IPS DF 4.7 (cell line): ENCODE results near the gene MYOG.

ENCODE experiments used
- DNase-seq: peaks from one replicate; pipeline ENCODE4 v3.0.0-alpha.2; 2013; ENCODE audit warnings: low spot score; ENCODE audit errors: extremely low read depth

The MYOG gene

DNA sequence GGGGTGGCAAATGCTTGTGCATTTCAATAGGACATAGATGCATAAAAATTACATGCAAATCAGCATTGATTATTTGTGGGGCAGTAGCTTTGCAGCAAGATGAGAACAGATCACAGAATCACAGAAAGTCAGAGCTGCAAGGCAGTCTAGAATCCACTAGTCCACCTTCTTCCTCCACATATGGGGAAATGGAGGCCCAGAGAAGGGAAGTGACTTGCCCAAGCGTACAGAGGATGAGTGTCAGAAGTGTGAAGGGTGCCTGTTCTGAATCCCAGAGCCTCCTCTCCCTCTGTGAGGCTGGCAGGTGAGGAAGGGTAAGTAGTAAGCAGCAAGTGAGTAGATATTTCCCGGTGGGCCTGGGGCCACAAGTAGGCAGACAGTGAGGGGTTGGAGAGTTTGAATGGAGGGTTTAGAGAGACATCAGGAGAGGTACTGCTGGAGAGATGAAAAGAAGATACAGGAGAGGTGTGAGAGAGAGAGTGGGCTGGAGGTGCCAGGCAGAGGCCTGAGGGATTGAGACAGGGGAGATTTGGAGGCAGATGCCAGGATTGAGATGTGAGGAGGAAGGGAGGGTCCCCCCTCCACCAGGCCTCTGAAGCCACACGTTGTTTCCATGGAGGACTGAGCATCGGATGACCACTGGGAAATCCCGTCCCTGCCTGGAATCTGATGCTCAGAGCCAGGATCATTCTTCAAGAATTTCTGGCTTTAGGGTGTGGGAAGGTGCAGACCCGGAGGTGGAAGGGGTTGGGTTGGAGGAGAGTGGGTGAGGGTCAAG, 4.8 kb upstream of the MYOG start:
- no peak for DNase-seq

DNA sequence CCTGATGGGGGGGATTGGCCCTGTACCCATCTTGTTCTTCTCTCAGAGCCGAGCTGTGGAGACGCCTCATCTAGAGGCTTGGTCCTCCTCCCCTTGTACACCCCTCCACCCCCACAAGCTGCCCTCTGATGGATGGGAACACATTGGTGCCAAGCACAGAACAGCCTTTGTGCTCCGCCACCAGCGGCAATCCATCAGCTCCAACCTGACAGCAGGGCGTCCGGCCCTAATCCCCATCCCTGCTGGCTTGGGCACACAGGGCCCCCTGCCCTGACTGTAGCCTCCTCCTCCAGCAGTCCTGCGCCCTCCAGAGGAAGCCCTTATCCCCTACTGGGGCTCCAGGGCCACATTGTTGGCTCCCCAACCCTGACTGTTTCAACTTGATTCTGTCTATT, 3.8 kb upstream of the MYOG start:
- DNase-seq: no peak

DNA sequence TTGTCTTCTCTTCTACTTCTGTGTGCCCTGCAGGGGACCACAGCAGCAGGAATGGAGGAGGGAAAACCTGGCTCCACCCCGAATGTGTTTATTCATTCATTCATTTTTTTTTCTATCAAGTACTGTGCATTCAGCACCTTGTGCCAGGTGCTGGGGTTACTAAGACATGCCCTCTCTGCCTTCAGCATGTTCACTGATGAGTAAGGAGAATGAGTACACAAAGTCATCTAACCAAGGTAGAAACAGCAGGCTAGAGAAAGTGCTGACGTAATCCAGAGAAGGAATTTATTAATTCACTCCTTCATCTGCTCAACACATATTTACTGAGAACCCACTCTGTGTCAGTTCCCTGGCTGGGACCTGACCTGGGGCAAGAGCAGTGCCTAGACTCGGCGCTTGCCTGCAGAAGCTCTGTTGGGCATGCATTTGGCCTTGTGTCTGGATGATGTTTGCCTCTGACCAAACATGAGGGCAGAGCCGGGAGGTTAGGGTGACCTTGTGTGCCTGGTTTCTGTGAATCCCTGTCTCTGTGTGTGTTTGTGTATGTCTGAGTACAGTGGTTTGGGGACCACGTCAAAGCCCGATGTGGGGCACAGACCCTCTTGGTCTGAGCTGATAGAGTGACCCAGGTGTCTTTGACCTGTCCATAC, 3.3 kb upstream of the MYOG start:
- no peak for DNase-seq

DNA sequence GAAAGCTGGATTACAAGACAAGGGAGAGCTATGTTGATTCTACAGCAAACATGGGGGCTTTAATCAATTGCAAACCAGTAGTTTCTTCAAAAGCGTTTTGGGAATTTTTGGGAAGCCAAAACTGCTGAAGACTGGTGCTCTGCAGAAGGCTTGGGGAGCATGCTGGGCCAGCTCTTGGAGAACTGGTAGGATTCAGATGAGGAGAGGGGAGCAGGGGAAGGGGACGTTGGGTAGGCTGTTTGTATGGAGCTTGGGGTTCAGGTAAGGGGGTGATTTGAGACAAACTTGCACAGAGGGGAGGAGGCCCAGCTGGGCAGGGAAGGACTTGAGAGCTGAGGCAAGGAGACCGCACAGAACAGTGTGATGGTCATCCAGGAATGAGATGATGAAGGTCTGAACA, 2.6 kb upstream of the MYOG start:
- no peak for DNase-seq

DNA sequence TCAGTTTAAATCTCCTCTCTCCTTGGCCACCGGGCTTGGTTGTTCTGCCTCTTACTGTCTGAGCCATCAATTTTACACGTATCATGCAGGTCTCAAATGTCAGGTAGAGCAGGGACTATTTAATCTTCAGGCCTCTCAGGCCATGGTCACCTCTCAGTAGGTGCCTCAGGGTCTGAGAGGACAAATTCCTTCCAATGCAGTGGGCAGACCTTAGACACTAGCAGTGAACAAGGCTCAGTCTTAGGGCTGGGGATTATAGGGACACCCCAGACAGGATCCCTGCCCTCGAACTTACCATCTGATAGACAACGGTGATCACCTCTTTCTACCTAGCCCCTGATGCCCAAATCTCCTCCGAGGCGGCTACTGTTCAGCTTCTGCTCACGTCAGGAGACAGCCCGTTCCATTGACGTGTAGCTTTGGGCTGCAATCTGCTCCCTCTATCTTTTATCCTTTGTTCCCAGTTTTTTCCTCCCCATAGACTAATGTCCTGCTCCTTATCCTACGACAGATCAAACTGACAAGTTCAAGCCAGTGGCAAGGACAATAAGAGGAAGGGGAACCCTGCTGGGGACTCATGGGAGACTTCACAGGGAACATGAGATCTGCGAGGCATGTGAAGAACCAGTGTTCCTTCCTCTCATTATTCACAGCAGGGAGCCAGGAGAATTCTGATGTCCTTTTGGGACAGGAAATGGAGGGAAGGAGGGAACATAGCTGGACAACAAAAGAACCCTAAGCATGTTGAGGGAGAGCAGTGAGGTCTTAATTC, 1.4 kb upstream of the MYOG start:
- no peak for DNase-seq

DNA sequence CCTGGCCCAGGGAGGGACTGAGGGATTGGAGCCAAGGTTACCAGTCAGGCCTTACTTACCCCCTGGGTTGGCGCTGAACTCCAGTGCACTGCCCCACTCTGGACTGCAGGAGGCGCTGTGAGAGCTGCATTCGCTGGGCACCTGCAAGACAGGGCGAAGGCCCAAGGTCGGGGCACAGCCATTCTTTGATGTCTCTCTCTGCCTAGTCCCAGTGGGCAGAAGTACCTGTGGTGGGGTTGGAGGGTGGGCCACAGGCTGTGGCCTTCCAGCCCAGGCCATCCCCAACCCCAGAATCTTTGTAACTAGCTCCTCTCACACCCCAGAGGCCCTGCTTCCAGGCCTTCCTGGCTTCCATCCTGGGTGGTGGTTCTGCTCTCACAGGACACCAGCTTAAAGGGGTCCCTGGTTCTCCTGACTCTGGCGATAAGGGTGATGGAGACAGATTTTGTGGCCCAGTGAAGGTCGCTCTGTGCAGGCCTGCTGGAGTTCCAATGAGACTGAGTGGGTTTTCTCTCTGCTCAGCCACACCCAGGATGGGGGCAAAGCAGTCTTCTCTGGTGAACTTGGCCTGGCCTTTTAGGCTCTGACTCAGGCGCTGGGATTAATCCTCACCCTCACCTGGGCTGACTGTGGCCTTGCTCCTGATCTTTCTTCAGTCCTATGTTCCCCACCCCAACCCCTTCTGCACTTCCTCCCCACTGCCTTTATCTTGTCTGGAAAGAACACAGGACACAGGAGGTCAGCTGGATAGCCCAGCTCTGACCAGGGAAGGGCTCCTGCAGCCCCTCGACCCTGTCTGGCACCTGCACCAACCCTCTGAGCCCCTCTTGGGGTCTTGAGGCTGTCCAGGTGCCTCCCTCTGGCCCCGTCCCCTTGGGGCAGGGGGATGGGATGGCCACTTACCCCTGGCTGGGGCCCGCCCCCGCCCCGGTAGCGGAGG, 954 bp downstream of the MYOG start:
- DNase-seq: no peak

DNA sequence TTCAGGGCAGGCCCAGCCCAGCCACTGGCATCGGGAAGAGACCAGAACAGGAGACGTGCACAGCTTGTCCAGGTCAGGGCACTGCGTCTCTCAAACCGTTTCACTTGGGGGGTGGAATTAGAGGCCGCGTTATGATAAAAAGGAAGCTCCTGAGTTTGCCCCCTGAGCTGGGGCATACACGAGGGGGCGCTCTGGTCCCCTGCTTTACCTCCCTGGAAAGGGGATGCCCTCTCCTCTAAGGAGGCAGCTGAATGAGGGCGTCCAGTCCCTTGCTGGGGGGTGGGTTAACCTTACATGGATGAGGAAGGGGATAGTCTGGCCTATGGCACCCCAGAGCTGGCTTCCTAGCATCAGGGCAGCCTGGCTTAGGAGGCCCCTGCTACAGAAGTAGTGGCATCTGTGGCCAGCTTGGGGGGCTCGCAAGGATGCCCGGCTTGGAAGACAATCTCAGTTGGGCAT, 2.3 kb downstream of the MYOG start:
- no peak for DNase-seq

DNA sequence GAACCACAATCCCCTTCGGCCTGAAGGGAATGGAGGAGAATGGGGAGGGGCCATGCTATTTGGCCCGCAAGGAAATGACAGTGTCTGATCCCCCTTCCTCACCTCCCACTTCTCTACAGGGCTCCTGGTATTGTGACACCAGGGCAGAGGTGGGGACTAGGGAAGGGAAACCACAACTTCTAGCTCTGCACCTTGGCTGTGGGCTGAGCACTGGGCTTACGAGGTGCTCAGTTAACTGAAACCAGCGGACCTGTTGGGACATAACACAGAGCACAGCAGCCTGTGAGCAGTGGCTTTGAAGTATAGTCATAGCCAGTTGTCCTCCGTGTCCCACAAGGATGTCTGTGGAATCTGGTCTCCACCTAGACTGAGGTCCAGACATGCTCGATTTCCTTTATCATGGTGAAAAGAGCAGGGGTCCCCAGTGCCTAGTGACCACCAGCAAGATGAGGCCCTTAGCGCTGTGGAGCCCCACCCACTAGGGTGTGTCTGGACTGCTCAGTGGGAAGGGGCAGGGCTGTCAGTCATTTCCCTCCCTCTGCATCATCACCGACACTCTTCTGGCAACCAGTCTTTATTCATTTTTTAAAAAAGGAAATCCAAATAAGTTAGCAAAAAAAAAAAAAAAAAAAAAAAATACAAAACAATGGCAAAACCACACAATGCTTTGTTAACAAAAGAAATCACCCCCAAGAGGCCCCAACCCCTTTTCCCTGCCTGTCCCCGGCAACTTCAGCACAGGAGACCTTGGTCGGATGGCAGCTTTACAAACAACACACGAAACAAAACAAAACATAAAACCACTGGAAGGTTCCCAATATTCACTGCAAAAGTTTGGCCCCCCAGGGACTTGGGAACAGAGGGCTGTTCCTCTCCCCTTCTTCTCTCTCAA, 3.0 kb downstream of the MYOG start:
- no peak for DNase-seq

DNA sequence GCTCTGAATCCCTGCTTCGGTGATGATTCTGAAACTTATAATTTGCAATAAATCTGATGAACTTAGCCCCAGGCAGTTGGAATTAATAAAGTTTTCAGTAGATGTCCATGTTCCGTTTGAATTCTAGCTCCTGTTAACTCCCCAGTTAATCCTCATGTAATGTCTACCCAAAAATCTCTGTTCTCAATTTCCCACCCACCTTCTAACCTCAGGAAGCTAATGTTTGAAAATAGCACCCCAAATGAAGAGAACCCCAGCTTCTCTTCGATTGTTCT, 3.6 kb downstream of the MYOG start:
- DNase-seq: no peak

DNA sequence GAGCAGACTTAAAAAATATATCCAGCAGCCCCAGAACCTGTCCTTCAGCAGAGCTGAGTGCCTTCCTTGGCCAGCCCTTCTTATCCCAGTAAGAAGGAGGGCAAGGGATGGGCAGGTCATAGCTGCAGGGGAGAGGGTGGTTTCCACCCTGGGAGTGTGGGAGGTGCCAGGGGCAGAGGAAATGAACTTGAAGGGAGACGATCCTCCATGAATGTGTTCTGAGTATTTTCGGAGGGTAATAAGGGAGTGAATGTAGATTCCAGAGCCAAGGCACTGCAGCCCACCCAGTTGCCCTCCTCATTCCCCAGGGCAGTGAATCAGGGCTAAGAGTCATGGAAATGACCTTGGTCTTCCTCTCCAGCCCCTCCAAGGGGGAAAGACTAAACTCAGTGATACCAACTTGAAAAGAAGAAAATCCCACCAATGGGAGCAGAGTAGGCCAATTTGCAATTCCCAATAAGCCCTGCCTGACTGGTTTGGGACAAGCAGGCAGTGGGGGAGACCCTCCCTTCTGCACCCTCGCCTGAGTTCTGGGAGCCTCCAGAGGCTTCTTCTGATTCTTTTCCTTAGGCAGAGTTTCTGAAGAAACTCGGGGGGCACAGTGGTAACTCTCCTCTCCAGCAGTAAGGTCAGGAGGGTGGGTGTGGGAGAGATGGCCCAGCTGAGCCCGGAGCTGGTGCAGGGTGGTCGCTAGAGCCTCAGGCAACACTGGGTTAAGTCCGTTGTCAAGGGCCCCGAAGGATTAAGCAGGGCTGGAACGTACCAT, 4.2 kb downstream of the MYOG start:
- DNase-seq: no peak

DNA sequence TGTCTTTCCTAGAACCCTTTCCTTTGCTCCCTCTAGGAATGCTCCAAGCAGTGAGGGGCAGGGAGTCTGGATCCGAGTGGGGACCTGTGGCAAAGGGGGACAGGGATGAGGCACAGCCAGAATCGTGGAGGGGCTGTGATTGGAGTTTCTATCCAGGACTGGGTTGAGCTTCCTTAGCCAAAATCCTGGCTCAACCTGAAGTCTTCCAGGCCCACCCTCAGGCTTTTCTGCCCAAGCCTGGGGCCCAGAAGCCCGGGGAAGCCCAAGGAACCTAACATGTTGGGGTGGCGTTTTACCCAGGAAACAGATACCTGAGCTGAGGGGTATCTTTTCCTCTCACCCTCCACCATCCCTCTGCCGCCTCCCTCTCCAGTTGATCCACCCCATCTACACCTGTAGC, 5.4 kb downstream of the MYOG start:
- no peak for DNase-seq

DNA sequence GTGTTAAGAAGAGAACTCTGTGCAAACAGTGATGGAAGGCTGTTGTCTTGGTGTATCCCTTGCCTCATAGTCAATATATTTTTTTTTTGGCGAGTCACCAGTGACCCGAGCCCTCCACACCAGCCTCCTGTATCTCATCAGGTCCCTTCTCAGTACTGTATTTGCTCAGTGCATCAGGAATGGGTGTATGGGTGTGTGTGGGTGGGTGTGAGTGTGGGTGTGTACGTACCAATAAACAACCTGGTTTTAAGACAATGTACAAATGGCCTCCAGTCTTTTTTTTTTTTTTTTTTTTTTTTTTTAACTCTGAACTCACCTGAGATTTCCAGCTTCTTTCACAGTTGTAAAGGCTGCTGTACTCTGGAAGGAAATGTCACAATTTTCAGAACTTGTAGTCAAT, 7.3 kb downstream of the MYOG start:
- DNase-seq: no peak

DNA sequence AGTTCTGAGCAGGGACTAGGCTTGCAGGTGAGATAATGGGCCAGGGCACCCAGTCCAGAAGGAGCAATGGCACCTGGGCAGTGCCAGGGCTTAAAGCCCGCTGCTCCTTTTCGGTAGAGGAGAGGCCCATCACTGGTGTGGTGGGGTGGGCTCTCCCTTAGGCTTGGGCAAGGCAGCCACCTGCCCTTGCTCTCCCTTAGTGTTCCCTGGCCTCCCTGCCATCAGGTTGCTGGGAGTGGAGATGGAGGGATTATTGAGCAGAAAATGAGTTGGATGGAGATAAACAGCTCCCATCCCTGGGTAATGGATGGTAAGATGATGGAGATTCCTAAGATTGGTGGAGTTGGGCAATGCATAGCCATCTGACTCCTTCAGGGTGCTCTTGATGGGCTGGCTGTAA, 7.9 kb downstream of the MYOG start:
- no peak for DNase-seq

DNA sequence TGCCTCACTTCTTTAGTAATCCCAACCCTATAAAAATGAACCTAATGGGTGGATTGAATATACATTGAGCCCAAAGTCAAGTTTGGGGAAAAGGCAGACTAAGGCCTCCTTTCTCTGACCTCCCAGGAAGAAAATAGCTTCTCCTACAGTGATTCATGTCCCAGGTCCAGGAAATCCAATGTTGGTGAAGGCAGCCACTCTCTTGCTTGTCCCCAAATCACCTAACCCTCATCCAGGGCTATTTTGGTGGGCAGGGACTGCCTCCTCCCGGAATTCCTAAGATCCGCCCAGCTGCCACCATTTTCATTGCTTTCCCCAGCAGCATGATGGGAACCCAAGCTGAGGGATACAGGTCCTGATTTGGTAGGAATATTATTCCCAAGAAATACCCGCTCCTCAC, 8.4 kb downstream of the MYOG start:
- DNase-seq: no peak

DNA sequence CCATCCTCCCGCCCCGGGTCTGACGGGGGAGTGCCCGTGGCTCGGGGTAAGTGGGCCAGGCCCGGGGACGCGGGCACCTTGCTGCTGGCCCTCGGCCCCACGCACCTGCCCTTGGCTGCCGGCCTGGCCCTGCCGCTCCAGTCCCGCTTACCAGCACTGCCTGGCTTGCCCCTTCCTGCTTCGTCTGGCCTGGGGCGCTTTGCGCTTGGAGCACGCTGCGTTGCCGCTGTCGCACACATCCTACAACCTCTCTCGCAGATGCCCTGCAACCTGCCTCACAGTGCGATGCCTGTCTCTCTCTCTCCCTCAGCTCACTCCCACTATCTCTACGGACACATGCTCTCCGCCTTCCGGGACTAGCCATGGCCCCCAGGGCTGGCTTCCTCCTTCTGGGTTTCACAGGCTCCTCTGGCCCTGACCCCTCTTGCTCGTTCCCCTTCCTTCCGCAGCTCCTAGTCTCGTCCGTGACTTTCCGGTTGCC, 9.7 kb downstream of the MYOG start:
- no peak for DNase-seq

DNA sequence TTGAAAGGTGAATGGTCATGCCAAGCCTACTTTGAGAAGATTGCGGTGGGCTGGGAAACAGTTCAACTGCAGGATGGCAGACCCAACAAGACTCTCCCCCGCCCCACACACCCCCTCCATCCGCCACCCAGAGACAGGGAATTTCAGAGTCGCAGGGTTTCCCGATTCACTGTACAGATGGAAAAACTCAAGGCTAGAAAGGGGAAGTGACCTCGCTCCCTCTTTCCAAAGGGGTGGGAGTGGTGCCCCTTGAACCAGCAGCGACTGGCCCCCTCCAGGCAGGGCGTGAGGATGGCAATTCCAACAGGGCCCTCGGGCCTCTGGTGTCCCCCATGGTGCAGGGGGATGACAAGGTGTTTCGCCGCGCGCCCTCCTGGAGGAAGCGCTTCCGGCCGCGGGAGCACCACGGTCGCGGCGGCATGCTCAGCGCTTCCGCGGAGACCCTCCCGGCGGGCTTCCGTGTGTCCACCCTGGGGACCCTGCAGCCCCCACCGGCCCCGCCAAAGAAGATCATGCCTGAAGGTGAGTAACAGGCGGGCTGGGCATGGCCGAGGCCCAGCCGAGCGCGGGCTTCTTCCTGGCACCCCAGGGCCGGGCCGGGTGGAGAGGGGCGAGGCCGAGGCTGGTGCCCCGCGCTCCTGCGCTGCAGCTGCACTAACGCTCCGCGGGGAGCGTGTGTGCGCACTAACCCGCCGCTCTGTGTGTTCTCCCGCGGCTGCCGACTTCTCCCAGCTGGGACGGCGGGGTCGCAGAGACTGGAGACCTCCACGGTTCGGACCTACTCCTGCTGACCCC, 10.4 kb downstream of the MYOG start:
- DNase-seq: no peak

DNA sequence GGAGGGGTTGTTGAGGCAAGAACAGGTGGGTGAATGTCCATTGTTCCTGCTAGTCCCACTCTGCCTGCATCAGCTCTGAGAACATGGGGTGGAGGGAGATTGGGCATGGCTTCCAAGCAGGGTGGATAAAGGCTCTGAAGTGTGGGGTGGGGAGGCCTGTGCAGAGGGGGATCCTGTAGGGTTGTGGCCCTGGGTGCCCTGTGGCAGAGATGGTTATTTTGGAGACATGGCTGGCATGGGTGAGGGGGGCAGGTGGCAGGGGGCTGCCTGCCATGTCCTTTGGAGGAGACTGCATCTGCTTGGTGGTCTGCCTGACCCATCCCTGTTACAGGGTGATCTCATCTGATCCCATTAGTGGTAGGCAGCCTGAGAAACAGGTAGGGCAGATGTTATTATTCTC, 11.2 kb downstream of the MYOG start:
- DNase-seq: no peak

DNA sequence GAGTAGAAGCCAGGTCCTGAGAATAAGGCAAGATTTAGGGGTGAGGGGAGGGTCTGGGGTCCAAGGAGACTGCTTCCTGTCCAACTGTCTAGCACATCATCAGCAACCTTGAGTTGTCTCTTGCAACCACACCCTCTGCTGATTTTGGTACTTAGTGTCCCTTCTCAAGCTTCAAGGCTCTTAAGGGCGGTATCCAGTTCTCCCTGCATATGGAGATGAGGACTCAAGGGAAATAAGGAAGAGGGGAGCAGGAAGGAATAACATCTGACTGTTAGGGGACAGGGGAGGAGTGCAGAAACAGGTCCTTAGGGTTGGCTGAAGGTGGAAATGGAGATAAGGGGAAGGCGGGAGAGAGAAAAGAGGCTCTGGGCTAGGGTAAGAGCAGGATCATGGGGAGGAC, 12.3 kb downstream of the MYOG start:
- DNase-seq: no peak

DNA sequence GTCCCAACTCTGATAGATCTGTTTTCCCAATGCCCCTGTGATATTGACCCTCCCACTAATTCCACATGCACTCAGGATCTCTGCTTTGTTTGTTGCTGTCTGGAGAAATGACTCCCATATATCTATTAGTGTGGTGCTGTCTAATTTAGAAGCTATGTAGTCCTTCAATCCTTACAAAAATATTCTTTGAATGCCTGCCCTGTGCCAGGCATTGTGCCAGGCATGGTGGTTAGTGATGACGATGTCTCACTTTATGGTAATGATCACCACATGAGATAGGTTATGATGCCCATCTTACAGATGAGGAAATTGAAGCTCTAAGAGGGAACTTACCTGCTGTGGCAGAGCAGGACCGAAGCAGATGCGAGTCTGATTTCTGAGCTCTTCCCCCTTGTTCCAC, 12.9 kb downstream of the MYOG start:
- DNase-seq: no peak
